VCaP (cell line): ENCODE measurements around the gene GJD4.
A peak's percentile ranks its signal among the peaks of the same experiment; 100 is the strongest.

Experiments
- H3K27ac ChIP-seq: fragments of 450-650 bp; 2 replicates; pipeline ENCODE4 v1.5.1; 2017
- TF ChIP-seq, protein P1 (sequence below): fragments of 450-650 bp; conservative IDR thresholded peaks from 2 replicates; pipeline ENCODE4 v1.5.1; 2017; ENCODE audit warnings: mild to moderate bottlenecking, moderate library complexity

The GJD4 gene

DNA sequence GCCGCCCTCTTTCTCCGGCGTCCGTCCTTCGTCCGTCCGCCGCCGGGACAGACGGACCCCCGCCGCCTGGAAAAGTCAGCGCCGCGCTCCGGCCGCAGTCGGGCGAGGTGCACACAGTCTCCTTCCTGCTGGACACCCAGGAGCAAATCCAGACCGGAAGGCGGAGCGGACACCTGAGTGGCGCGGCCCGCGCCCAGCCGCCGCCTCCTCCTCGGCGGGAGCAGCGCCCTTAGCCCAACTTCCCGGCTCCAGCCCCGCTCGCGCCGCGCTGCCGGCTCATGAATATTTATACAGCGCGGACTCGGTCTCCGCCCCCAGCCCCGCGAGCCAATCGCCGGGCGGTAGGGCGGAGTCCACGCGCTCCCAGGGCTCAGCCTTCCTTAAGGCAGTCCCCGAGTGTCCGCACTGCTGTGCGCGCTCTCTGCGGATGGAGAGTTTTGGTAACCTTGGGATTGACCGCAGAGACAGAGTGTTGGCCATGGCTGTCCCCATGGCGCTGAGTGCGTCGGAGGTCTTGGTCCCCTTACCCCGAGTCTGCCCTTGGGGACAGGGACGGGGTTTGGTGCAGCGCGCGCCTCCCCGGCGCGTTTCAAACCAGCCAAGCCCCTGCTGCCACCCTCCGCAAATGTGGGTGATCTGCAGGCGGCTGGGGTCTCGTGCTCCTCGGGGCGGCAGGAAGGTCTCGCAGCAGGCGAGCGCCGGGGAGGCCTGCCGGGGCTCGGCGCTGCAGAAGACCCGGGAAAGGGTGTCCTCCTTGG, 37.1 kb downstream of the GJD4 start, which contains the start of gene FZD8:
Gene FZD8 (minus strand): TSS at position 262 of the 758 bp plus-strand sequence. CDS start 867 bp downstream, outside the sequence.
- TF ChIP-seq, protein P1, sequence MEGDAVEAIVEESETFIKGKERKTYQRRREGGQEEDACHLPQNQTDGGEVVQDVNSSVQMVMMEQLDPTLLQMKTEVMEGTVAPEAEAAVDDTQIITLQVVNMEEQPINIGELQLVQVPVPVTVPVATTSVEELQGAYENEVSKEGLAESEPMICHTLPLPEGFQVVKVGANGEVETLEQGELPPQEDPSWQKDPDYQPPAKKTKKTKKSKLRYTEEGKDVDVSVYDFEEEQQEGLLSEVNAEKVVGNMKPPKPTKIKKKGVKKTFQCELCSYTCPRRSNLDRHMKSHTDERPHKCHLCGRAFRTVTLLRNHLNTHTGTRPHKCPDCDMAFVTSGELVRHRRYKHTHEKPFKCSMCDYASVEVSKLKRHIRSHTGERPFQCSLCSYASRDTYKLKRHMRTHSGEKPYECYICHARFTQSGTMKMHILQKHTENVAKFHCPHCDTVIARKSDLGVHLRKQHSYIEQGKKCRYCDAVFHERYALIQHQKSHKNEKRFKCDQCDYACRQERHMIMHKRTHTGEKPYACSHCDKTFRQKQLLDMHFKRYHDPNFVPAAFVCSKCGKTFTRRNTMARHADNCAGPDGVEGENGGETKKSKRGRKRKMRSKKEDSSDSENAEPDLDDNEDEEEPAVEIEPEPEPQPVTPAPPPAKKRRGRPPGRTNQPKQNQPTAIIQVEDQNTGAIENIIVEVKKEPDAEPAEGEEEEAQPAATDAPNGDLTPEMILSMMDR: peak; percentile 18; the same call in 1 of the 2 replicates
- H3K27ac ChIP-seq: peak within 1 kb of the TSS; percentile 91

DNA sequence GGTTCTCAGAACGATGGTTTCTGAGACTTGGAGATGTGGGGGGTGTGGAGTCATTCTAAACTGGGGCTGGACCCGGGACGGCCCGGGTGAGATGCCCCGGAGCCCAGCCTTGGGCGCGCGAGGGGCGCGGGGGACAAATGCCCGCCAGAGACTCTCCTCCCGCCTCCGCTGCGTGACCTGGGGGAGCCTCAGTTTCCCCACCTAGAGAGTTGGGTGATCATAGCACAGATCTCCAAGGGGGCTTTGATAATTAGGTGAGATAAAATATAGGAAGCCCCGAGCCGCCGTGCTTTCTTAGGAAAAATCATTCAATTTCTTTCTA, 37.6 kb downstream of the GJD4 start:
- TF ChIP-seq, protein P1: no peak
- H3K27ac ChIP-seq: peak overlapping the region; percentile 91

DNA sequence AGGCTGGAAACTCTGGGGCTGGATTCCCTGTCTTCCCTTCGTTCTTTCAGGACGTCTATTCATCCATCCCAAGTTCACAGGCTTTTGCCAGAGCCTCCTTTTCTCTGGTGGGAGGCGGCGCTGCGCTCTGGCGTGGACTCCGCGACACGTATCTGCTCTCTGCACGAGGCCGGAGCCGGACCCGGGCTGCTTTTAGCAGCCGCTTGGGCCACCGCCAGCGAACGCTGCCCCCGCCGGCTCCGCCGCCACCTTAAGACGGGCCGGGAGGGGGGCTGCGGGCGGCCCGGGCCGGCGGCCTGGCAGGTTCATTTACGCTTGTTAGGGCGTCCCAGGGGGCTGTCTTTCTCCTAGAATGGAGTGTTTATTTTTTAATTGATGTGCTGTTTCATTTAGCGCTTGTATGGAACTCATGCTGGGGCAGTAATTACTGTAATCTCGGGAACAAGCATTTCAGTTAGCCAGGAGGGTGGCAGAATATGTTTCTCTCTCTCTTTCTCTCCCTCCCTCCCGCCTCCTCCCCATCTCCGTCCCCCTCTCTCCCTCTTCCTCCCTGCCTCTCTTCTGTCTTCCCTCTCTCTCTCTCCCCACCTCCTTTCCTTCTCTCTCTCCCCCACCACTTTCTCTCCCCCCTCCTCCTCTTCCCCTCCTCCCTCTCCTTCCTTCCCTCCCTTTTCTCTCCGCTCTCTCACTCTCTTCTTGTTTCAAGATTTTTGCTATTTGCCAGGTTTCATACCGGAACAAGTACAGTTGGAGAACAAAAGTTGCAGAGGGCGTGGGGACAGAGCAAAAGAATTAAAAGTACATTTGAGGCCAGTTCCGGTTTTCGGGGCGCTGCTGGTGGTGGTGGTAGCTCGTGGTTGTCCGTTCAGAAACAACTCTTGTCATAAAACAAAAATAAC, 38.3 kb downstream of the GJD4 start:
- TF ChIP-seq, protein P1: no peak
- peak overlapping the region; percentile 91 for H3K27ac ChIP-seq

DNA sequence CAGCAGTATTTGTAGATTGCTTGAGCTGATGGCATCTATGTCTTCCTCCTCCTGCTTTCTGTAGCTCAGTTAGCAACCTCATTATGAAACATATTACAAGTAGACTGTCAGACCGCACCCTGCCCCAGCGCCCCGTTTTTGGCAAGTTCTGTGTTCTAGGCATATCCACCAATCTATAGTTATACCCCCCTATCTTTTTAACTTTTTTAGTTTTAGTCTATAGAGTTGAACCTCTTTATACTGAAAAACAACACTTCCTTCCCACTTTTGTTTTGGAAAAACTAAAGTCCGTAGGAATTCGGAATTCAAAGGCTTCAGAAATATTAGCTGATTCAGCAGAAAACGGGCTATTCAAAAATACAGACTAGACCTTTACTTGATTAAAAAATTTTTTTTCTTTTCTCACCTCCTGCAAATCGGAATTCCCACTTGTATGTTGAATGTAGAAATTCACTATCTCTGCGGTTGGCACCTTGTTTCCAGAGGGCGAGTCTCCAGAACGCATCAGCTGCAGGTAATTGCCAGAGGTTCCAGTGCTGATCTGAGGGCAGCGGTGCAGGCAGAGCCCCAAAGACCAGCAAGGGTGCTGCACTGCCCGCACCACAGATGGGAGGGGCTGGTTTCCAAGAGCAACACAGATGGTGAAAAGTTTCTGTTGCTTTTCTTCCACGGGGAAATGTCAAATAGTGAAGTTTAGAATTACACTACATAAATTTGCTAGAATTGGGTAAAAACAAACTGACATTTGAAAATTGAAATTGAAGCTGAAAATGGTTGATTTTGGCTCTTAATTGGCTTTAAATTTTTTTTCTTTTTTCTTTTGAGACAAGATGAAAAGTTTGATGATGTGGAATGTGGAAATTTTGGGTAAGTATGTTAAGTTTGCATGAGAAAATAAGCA, 39.2 kb downstream of the GJD4 start:
- TF ChIP-seq, protein P1: no peak

DNA sequence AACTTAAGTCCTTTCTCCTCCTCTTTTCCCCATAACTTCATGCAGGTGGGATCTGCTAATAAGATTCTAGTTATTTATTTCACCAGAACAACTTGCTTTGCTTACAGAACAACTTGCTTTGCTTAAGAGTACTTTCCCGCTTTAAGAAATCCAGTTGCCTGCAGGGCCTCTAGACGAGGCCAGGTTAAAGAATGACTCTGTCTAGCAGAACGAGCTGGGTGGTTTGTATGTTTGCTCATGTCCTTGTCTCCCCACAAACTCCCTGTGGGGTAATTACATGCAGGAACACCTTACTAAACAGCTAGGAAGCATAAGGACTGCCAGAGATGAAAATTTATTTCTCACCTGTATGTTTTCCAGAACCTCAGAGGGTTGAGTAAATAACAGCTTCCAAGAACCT, 45.8 kb downstream of the GJD4 start:
- H3K27ac ChIP-seq: no peak overlapping the region
- TF ChIP-seq, protein P1: no peak

More for the DNA sequence above, 39.2 kb downstream of the GJD4 start:
- peak overlapping the region; percentile 91 for H3K27ac ChIP-seq

DNA sequence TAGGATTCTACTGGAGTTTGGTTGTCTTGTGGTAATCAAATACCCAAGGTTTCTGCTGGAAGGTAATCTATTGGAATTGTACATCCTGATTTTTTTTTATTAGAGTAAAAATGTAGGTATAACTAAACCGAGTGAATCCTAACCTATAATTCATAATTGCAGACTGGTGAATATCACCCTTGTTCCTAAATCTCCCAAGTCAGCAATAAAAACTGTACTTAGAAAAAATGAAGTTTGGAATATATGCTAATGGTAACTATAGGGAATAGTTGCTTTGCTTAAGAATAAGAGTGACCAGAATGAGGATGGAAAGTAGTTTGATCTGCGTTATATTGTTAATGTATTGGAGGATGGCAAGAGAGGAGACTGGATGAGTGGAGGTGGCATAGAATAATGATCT, 47.7 kb downstream of the GJD4 start:
- TF ChIP-seq, protein P1: no peak
- no peak overlapping the region for H3K27ac ChIP-seq

DNA sequence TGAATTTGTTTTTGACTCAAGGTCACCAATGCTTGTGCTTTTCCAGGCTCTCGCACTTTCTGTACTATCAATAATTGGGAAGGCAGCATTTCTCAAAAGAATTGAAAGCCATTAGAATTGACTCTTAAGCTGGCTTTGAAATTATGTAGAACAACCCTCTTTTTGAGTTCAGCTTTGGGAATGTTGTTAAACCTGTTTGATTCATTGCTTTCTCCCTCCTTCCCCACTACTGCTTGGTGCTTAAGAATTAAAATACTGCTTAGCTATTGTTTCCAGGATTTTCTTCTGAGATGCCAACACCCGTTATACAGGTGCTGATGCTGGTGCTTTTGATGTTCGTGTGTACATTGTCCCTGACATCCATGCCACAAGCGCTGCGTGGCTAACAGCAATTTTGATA, 52.5 kb downstream of the GJD4 start:
- TF ChIP-seq, protein P1: no peak
- H3K27ac ChIP-seq: no peak overlapping the region
